HG02763 (cell line): ENCODE data around the gene HJURP.

Source experiments
- ATAC-seq: cut with Tn5 transposase; IDR thresholded peaks from one replicate; pipeline ENCODE4 v1.9.1; 2021; ENCODE audit warnings: mild to moderate bottlenecking, moderate library complexity; ENCODE audit not compliant: unreplicated experiment

Gene HJURP

GRCh38 chr2:233831011-233831721 lies 23.2 kb downstream of the HJURP start:
- no peak for ATAC-seq

- ATAC-seq, result no peak
Measured at GRCh38 chr2:233830111-233830802, 24.1 kb downstream of the HJURP start.

GRCh38 chr2:233829193-233830110 lies 24.9 kb downstream of the HJURP start:
- ATAC-seq, result no peak

- no peak for ATAC-seq
Measured at GRCh38 chr2:233828546-233829192, 25.7 kb downstream of the HJURP start.

- ATAC-seq, result no peak
Measured at GRCh38 chr2:233824373-233824772, 30.0 kb downstream of the HJURP start.

- ATAC-seq, result no peak
Measured at GRCh38 chr2:233823731-233824121, 30.6 kb downstream of the HJURP start.

GRCh38 chr2:233822781-233823730 lies 31.3 kb downstream of the HJURP start:
- no peak for ATAC-seq

GRCh38 chr2:233822101-233822771 lies 32.1 kb downstream of the HJURP start:
- ATAC-seq, result no peak

GRCh38 chr2:233821709-233822100 lies 32.6 kb downstream of the HJURP start:
- ATAC-seq, result no peak

- ATAC-seq, result no peak
Measured at GRCh38 chr2:233821196-233821595, 33.1 kb downstream of the HJURP start.

GRCh38 chr2:233820774-233821105 lies 33.6 kb downstream of the HJURP start:
- ATAC-seq, result no peak

GRCh38 chr2:233819884-233820773 lies 34.2 kb downstream of the HJURP start:
- no peak for ATAC-seq

- ATAC-seq, result no peak
Measured at GRCh38 chr2:233818639-233819621, 35.4 kb downstream of the HJURP start.

GRCh38 chr2:233817995-233818638 lies 36.2 kb downstream of the HJURP start:
- no peak for ATAC-seq

GRCh38 chr2:233817361-233817911 lies 36.9 kb downstream of the HJURP start:
- no peak for ATAC-seq

GRCh38 chr2:233816771-233817170 lies 37.6 kb downstream of the HJURP start:
- no peak for ATAC-seq
